ENCODE measurements around the gene KY.

GRCh38 chr3:134666052-134666451, 15.2 kb upstream of the KY start:
- TF ChIP-seq CTCF (conservative IDR thresholded peaks at IDR 0.05) (no peak), ZFX (IDR thresholded peaks at IDR 0.05) (no peak)
